CD14-positive monocyte (primary cell): Measurements from ENCODE around the gene UNK. TPM values are rescaled to one million over a fixed set of nuclear protein-coding genes. Genes with fewer than 3 reads are reported as not detected.

Source experiments
- DNase-seq, 3 donors: peaks; one replicate each; pipeline ENCODE4 v3.0.0-alpha.2; 2011 to 2022
- H2AFZ ChIP-seq: 2 replicates; pipeline ENCODE4 v1.6.0; 2012; ENCODE audit warnings: mild to moderate bottlenecking, low read depth, low read length, inconsistent platforms; ENCODE audit not compliant: insufficient read depth, poor library complexity, severe bottlenecking
- H3K27ac ChIP-seq, 2 donors: 1 replicate in 1 of 2; 2 replicates in 1 of 2; pipeline ENCODE4 v1.5.1; 2012 to 2013; ENCODE audit warnings: low read length in 2 of 2, control low read depth in 1 of 2, inconsistent platforms in 1 of 2, low read depth in 1 of 2, mild to moderate bottlenecking in 1 of 2
- H3K27me3 ChIP-seq, 2 donors: one replicate each; pipeline versions ENCODE4 v1.6.0 to v1.6.1; 2011 to 2013; ENCODE audit warnings: low read length in 2 of 2; ENCODE audit not compliant: control insufficient read depth in 2 of 2, insufficient read depth in 2 of 2
- H3K36me3 ChIP-seq, 2 donors: replicated peaks in 1 of 2; 1 replicate in 1 of 2; 2 replicates in 1 of 2; pipeline versions ENCODE4 v1.5.1 to v1.6.1; 2012 to 2013; ENCODE audit warnings: low read length in 2 of 2, control low read depth in 1 of 2, inconsistent platforms in 1 of 2, mild to moderate bottlenecking in 1 of 2; ENCODE audit not compliant: insufficient read depth in 2 of 2, control insufficient read depth in 1 of 2
- H3K4me1 ChIP-seq, 2 donors: 1 replicate in 1 of 2; 2 replicates in 1 of 2; pipeline versions ENCODE4 v1.5.1 to v1.6.1; 2012 to 2013; ENCODE audit warnings: low read length in 2 of 2, control low read depth in 1 of 2, inconsistent platforms in 1 of 2, mild to moderate bottlenecking in 1 of 2, moderate library complexity in 1 of 2; ENCODE audit not compliant: insufficient read depth in 2 of 2, control insufficient read depth in 1 of 2
- H3K4me2 ChIP-seq: replicated peaks from 2 replicates; pipeline ENCODE3; 2012; ENCODE audit warnings: low read length, moderate library complexity, mild to moderate bottlenecking; ENCODE audit not compliant: poor library complexity, severe bottlenecking; ENCODE audit errors: extremely low read depth
- H3K4me3 ChIP-seq, 3 experiments: fragments of 200-600 bp in 1 of 3; sonication (generic) in 1 of 3; replicated peaks in 1 of 3; 1 replicate in 2 of 3; 2 replicates in 1 of 3; pipeline ENCODE4 v1.5.1; 2011 to 2013; ENCODE audit warnings: low read length in 3 of 3, mild to moderate bottlenecking in 3 of 3, control low read depth in 2 of 3, low read depth in 2 of 3, inconsistent platforms in 1 of 3, moderate library complexity in 1 of 3
- H3K79me2 ChIP-seq: 2 replicates; pipeline ENCODE4 v1.6.0; 2012; ENCODE audit warnings: mild to moderate bottlenecking, control low read depth, inconsistent platforms, low read length, moderate library complexity; ENCODE audit not compliant: insufficient read depth
- H3K9ac ChIP-seq: 2 replicates; pipeline ENCODE4 v1.6.0; 2017; ENCODE audit warnings: low read length, mild to moderate bottlenecking; ENCODE audit not compliant: insufficient read depth, poor library complexity, severe bottlenecking
- H3K9me3 ChIP-seq, 2 donors: replicated peaks in 1 of 2; 1 replicate in 1 of 2; 2 replicates in 1 of 2; pipeline versions ENCODE4 v1.5.1 to v1.6.1; 2012 to 2013; ENCODE audit warnings: low read length in 2 of 2, control low read depth in 1 of 2; ENCODE audit not compliant: control insufficient read depth in 1 of 2, insufficient read depth in 1 of 2
- H4K20me1 ChIP-seq: 2 replicates; pipeline ENCODE4 v1.6.0; 2012; ENCODE audit warnings: mild to moderate bottlenecking, low read length, control low read depth, moderate library complexity; ENCODE audit not compliant: insufficient read depth
- H3K27ac Mint-ChIP-seq, 7 donors: one replicate each; pipeline ENCODE4 v1.8.0; 2020; ENCODE audit warnings: mild to moderate bottlenecking in 7 of 7, mixed read lengths in 7 of 7, moderate library complexity in 6 of 7, inconsistent platforms in 2 of 7
- H3K27me3 Mint-ChIP-seq, 3 donors: one replicate each; pipeline ENCODE4 v1.8.0; 2021 to 2022; ENCODE audit warnings: low read depth in 3 of 3, mild to moderate bottlenecking in 3 of 3, mixed read lengths in 3 of 3, moderate library complexity in 3 of 3, inconsistent platforms in 1 of 3
- H3K36me3 Mint-ChIP-seq, 2 donors: one replicate each; pipeline ENCODE4 v1.8.0; 2020; ENCODE audit warnings: mixed read lengths in 2 of 2, inconsistent platforms in 1 of 2, mild to moderate bottlenecking in 1 of 2
- H3K4me1 Mint-ChIP-seq: one replicate; pipeline ENCODE4 v1.8.0; 2020; ENCODE audit warnings: mild to moderate bottlenecking, mixed read lengths
- H3K4me3 Mint-ChIP-seq, 2 donors: one replicate each; pipeline ENCODE4 v1.8.0; 2020; ENCODE audit warnings: mild to moderate bottlenecking in 2 of 2, mixed read lengths in 2 of 2, moderate library complexity in 1 of 2
- H3K9me3 Mint-ChIP-seq, 7 donors: one replicate each; pipeline ENCODE4 v1.8.0; 2020 to 2022; ENCODE audit warnings: mixed read lengths in 7 of 7, mild to moderate bottlenecking in 6 of 7, moderate library complexity in 6 of 7, inconsistent platforms in 2 of 7
- WGBS: methylation state at CpG from one replicate; pipeline ENCODE4 v1.1.5; 2013; ENCODE audit warnings: missing lambda C conversion rate; ENCODE audit not compliant: insufficient coverage; 5-methylcytosine and 5-hydroxymethylcytosine counted together
- intact Hi-C, 2 donors: fragments of 100-400 bp; cut with micrococcal nuclease; formaldehyde crosslinking; loops; one replicate each; pipeline versions ENCODE4 v1.15.0 to v1.15.1; 2023
- polyA plus RNA-seq, 3 donors: library from polyadenylated mRNA; depleted of rRNA in 1 of 3; unstranded in 2 of 3; stranded (reverse) in 1 of 3; fragments of 300-500 nt in 2 of 3; fragments of >200 nt in 1 of 3; fragmentation: Illumina TruSeq in 2 of 3; gene quantifications; 1 replicate in 2 of 3; 2 replicates in 1 of 3; pipeline ENCODE4 v1.2.3, GENCODE V29; 2012 to 2021
- TF ChIP-seq, protein P1 (sequence below): fragments of 200-600 bp; IDR thresholded peaks from one replicate; pipeline ENCODE4 v1.8.0; 2022; ENCODE audit warnings: antibody characterized with exemption, mild to moderate bottlenecking

UNK gene
- polyA plus RNA-seq, 3 donors = 6.3 to 12.9 (median 7.8) TPM

GRCh38 chr17:75795820-75796607 lies 11.4 kb downstream of the UNK start:
- Mint-ChIP-seq H3K27ac (peak overlapping the region in 1 of 7 donors; percentile 53), H3K4me3 (no peak overlapping the region), H3K36me3 (peaks cover 48 to 64% of the 10 kb centered on the region in 2 donors), H3K4me1 (no peaks in the 10 kb centered on the region), H3K9me3 (peaks cover 0 to 2% (median 0%) of the 10 kb centered on the region in 7 donors), H3K27me3 (no peaks in the 10 kb centered on the region)
- Histone ChIP-seq H3K9ac (no peak overlapping the region), H3K27me3 (no peaks in the 10 kb centered on the region), H3K4me2 (no peak overlapping the region), H3K27ac (no peak overlapping the region), H3K36me3 (peaks cover 21 to 68% of the 10 kb centered on the region in 2 donors), H3K4me3 (no peak overlapping the region), H3K4me1 (no peaks in the 10 kb centered on the region), H3K79me2 (peaks cover 45% of the 10 kb centered on the region), H2AFZ (no peak overlapping the region), H3K9me3 (no peaks in the 10 kb centered on the region), H4K20me1 (no peaks in the 10 kb centered on the region)
- intact Hi-C loops = no loop called here
- no peak for DNase-seq
- WGBS = 100% methylated on average over 1 of the region's 8 CpGs
- TF ChIP-seq, protein P1, sequence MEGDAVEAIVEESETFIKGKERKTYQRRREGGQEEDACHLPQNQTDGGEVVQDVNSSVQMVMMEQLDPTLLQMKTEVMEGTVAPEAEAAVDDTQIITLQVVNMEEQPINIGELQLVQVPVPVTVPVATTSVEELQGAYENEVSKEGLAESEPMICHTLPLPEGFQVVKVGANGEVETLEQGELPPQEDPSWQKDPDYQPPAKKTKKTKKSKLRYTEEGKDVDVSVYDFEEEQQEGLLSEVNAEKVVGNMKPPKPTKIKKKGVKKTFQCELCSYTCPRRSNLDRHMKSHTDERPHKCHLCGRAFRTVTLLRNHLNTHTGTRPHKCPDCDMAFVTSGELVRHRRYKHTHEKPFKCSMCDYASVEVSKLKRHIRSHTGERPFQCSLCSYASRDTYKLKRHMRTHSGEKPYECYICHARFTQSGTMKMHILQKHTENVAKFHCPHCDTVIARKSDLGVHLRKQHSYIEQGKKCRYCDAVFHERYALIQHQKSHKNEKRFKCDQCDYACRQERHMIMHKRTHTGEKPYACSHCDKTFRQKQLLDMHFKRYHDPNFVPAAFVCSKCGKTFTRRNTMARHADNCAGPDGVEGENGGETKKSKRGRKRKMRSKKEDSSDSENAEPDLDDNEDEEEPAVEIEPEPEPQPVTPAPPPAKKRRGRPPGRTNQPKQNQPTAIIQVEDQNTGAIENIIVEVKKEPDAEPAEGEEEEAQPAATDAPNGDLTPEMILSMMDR = no peak

DNA sequence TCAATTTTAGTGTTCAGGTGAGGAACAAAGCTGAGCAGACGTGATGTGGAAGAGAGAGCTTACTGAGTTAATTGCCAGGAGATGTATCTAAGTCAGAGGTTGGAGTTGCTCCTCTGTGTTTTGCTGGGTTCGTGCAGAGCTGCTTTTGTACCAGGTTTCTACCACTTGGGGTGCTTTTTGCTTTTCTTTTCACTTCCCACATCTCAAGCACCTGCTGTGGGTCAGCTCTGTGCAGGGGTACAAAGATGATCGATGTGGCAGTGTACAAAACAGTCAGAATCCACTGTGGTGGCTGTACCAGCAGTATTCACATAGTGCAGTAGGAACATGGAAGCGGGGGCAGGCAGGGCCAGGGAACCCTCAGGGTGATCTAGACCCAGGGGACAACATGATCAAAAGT lies 14.8 kb downstream of the UNK start:
- H3K9me3 ChIP-seq = no peaks in the 10 kb centered on the region
- no peaks in the 10 kb centered on the region for H3K27me3 Mint-ChIP-seq
- no peak overlapping the region for H3K27ac Mint-ChIP-seq
- TF ChIP-seq, protein P1 = no peak
- 93% methylated on average over 2 of the region's 4 CpGs for WGBS
- no peaks in the 10 kb centered on the region for H3K4me1 Mint-ChIP-seq
- no peak overlapping the region for H3K4me2 ChIP-seq
- no peak overlapping the region for H3K4me3 ChIP-seq
- no peak overlapping the region for H3K27ac ChIP-seq
- no peaks in the 10 kb centered on the region for H4K20me1 ChIP-seq
- H3K79me2 ChIP-seq = peaks cover 20% of the 10 kb centered on the region
- H3K9ac ChIP-seq = no peak overlapping the region
- H2AFZ ChIP-seq = no peak overlapping the region
- H3K36me3 ChIP-seq = peaks cover 16 to 45% of the 10 kb centered on the region in 2 donors
- H3K4me1 ChIP-seq = no peaks in the 10 kb centered on the region
- H3K36me3 Mint-ChIP-seq = peaks cover 32 to 59% of the 10 kb centered on the region in 2 donors
- H3K9me3 Mint-ChIP-seq = peaks cover 0 to 2% (median 0%) of the 10 kb centered on the region in 7 donors
- intact Hi-C loops = no loop called here
- H3K27me3 ChIP-seq = no peaks in the 10 kb centered on the region
- H3K4me3 Mint-ChIP-seq = no peak overlapping the region
- DNase-seq = no peak
